ENCODE data around the gene OCA2.

- TF ChIP-seq CTCF (IDR thresholded peaks at IDR 0.05 in 8 of 11, conservative IDR thresholded peaks at IDR 0.05 in 3 of 11) = no peak
- TF ChIP-seq POLR2AphosphoS5 (IDR thresholded peaks at IDR 0.05) = no peak
These were observed 286.0 kb downstream of the OCA2 start for GRCh38 chr15:27813139-27813538.
